ENCODE measurements around the gene RNLS.
"Not testable (repeated sequence)": the region's sequence is repeated elsewhere in the genome, so short reads cannot be mapped to it uniquely, and the experiment has no call there.

The RNLS gene

GRCh38 chr10:88286030-88286429, 297.1 kb downstream of the RNLS start:
- no peak for DNase-seq

- DNase-seq = no peak
Measured at GRCh38 chr10:88281592-88282347, 301.3 kb downstream of the RNLS start.

- DNase-seq = no peak
Measured at GRCh38 chr10:88280518-88280917, 302.6 kb downstream of the RNLS start.

GRCh38 chr10:88278912-88279311, 304.2 kb downstream of the RNLS start:
- no peak for DNase-seq

GRCh38 chr10:88276945-88277344, 306.2 kb downstream of the RNLS start:
- not testable (repeated sequence) for DNase-seq

- DNase-seq = no peak
Measured at GRCh38 chr10:88274286-88274685, 308.8 kb downstream of the RNLS start.

- DNase-seq = no peak
Measured at GRCh38 chr10:88273567-88273966, 309.6 kb downstream of the RNLS start.

GRCh38 chr10:88271761-88272543, 311.2 kb downstream of the RNLS start:
- DNase-seq = no peak

- DNase-seq = no peak
Measured at GRCh38 chr10:88270871-88271713, 312.0 kb downstream of the RNLS start.

GRCh38 chr10:88270061-88270808, 312.9 kb downstream of the RNLS start:
- no peak for DNase-seq

- DNase-seq = no peak
Measured at GRCh38 chr10:88262591-88263234, 320.4 kb downstream of the RNLS start.

- DNase-seq = no peak
Measured at GRCh38 chr10:88261152-88261551, 322.0 kb downstream of the RNLS start.

GRCh38 chr10:88260329-88261051, 322.6 kb downstream of the RNLS start:
- no peak for DNase-seq

- DNase-seq = no peak
Measured at GRCh38 chr10:88259381-88259780, 323.7 kb downstream of the RNLS start.

- DNase-seq = no peak
Measured at GRCh38 chr10:88256886-88257285, 326.2 kb downstream of the RNLS start.

- DNase-seq = no peak
Measured at GRCh38 chr10:88256013-88256680, 327.0 kb downstream of the RNLS start.

GRCh38 chr10:88254091-88254490, 329.0 kb downstream of the RNLS start:
- no peak for DNase-seq

- DNase-seq = no peak
Measured at GRCh38 chr10:88253622-88254021, 329.5 kb downstream of the RNLS start.

- no peak for DNase-seq
Measured at GRCh38 chr10:88253128-88253527, 330.0 kb downstream of the RNLS start.

GRCh38 chr10:88249450-88249849, 333.7 kb downstream of the RNLS start:
- no peak for DNase-seq

- no peak for DNase-seq
Measured at GRCh38 chr10:88246675-88247074, 336.4 kb downstream of the RNLS start.

Measured in NCI-H1930 (cell line).